Endothelial cell of umbilical vein (primary cell): ENCODE measurements around the gene RBMS2. TPM values are rescaled to one million over a fixed set of nuclear protein-coding genes. Genes with fewer than 3 reads are reported as not detected.

ENCODE experiments used
- BruUV-seq: library from RNA; stranded (reverse); fragments of 400-500 nt; replicated peaks from 2 replicates; lab custom pipeline; 2021; lab: Mats Ljungman, UMichigan
- CTCF ChIA-PET: fragments of 300-600, 350-600 bp; sonication (Branson Sonifier 250); formaldehyde crosslinking; loops from one replicate; lab custom pipeline; 2021; ENCODE audit warnings: antibody characterized with exemption, inconsistent platforms; lab: Charles Lee
- POLR2A ChIA-PET: fragments of 300-600, 350-600 bp; sonication (Branson Sonifier 250); formaldehyde crosslinking; loops from one replicate; lab custom pipeline; 2021; ENCODE audit warnings: antibody characterized with exemption, inconsistent platforms; lab: Charles Lee
- DNase-seq: peaks from one replicate; pipeline ENCODE4 v3.0.0-alpha.2; 2011; ENCODE audit warnings: low read depth, low spot score
- FAIRE-seq: peaks from 2 replicates; lab custom pipeline; 2011; peaks lifted over from hg19 to GRCh38; lab: Jason Lieb, UNC
- H2AFZ ChIP-seq: 2 replicates; pipeline ENCODE4 v1.6.0; 2012; ENCODE audit warnings: low read depth, low read length, control low read depth, inconsistent platforms
- H3K27ac ChIP-seq: 2 replicates; pipeline ENCODE4 v1.5.1; 2011; ENCODE audit warnings: low read depth, mild to moderate bottlenecking, control low read depth, low read length, moderate library complexity; ENCODE audit not compliant: insufficient read depth
- H3K27me3 ChIP-seq, 2 experiments: 2 replicates each; pipeline versions ENCODE4 v1.6.0 to v1.6.1; 2011; ENCODE audit warnings: low read length in 2 of 2, mixed read lengths in 1 of 2; ENCODE audit not compliant: control insufficient read depth in 2 of 2, insufficient read depth in 2 of 2
- H3K36me3 ChIP-seq, 2 experiments: 2 replicates in 1 of 2; 3 replicates in 1 of 2; pipeline ENCODE4 v1.5.1; 2011; ENCODE audit warnings: low read length in 2 of 2, mild to moderate bottlenecking in 1 of 2, moderate library complexity in 1 of 2; ENCODE audit not compliant: control insufficient read depth in 2 of 2, insufficient read depth in 2 of 2; ENCODE audit errors: extremely low read depth in 1 of 2
- H3K4me1 ChIP-seq: 3 replicates; pipeline ENCODE4 v1.5.1; 2011; ENCODE audit warnings: mild to moderate bottlenecking, low read length; ENCODE audit not compliant: control insufficient read depth, insufficient read depth; ENCODE audit errors: extremely low read depth
- H3K4me2 ChIP-seq: 2 replicates; pipeline ENCODE4 v1.6.1; 2011; ENCODE audit warnings: low read length, control low read depth, mixed read lengths; ENCODE audit not compliant: insufficient read depth
- H3K4me3 ChIP-seq, 3 experiments: fragments of 200-600 bp in 1 of 3; sonication (generic), shearing (Covaris generic) in 1 of 3; replicated peaks in 1 of 3; 2 replicates each; pipeline ENCODE4 v1.5.1; 2011 to 2016; ENCODE audit warnings: control low read depth in 3 of 3, low read length in 3 of 3, mild to moderate bottlenecking in 2 of 3, inconsistent platforms in 1 of 3, low read depth in 1 of 3, moderate library complexity in 1 of 3; ENCODE audit not compliant: insufficient read depth in 1 of 3
- H3K79me2 ChIP-seq: 2 replicates; pipeline ENCODE4 v1.6.0; 2012; ENCODE audit warnings: low read length, inconsistent platforms; ENCODE audit not compliant: control insufficient read depth, insufficient read depth
- H3K9ac ChIP-seq: replicated peaks from 2 replicates; pipeline ENCODE3; 2011; ENCODE audit warnings: low read length, control low read depth; ENCODE audit not compliant: insufficient read depth; ENCODE audit errors: extremely low read depth
- H3K9me1 ChIP-seq: replicated peaks from 3 replicates; pipeline ENCODE4 v1.6.0; 2011; ENCODE audit warnings: mild to moderate bottlenecking, low read length; ENCODE audit not compliant: control insufficient read depth, insufficient read depth; ENCODE audit errors: extremely low read depth
- H3K9me3 ChIP-seq: replicated peaks from 2 replicates; pipeline ENCODE4 v1.5.1; 2012; ENCODE audit warnings: low read length, inconsistent platforms; ENCODE audit not compliant: control insufficient read depth, insufficient read depth
- H4K20me1 ChIP-seq: replicated peaks from 2 replicates; pipeline ENCODE3; 2011; ENCODE audit warnings: mild to moderate bottlenecking, low read length; ENCODE audit not compliant: control insufficient read depth, insufficient read depth; ENCODE audit errors: extremely low read depth
- GATA2 ChIP-seq: IDR thresholded peaks from 2 replicates; pipeline ENCODE4 v1.7.0; 2011; ENCODE audit warnings: low read depth, mild to moderate bottlenecking, moderate library complexity, mixed read lengths, low read length; ENCODE audit not compliant: insufficient read length, insufficient read depth
- MAX ChIP-seq: IDR thresholded peaks from 2 replicates; pipeline ENCODE4 v1.6.1; 2011; ENCODE audit not compliant: insufficient read depth, insufficient read length
- dilution Hi-C: fragments of 300-500 bp; cut with MboI; formaldehyde crosslinking; loops from one replicate; pipeline ENCODE4 v1.15.0; 2019; ENCODE audit warnings: low sequenced_read_pairs; ENCODE audit not compliant: extremely low pct_ligation_motif_present
- intact Hi-C: fragments of 100-400 bp; cut with micrococcal nuclease; formaldehyde crosslinking; loops from one replicate; pipeline ENCODE4 v1.10.0; 2022
- polyA plus RNA-seq, 4 experiments: library from polyadenylated mRNA; depleted of rRNA in 3 of 4; stranded (reverse) in 3 of 4; unstranded in 1 of 4; fragments of >200 nt; gene quantifications; 2 replicates each; pipeline versions ENCODE4 v1.2.1 to v1.2.3, GENCODE V29; 2011 to 2012; ENCODE audit warnings: missing spikeins in 1 of 4
- total RNA-seq: library from RNA; stranded (reverse); gene quantifications from 2 replicates; pipeline ENCODE4 v1.2.3, GENCODE V29; 2021
- TF ChIP-seq, protein P1 (sequence below), 2 donors: IDR thresholded peaks; 1 replicate in 1 of 2; 2 replicates in 1 of 2; pipeline ENCODE4 v1.5.1; 2011; ENCODE audit warnings: low read length in 2 of 2, mild to moderate bottlenecking in 2 of 2, moderate library complexity in 2 of 2, control low read depth in 1 of 2, inconsistent platforms in 1 of 2, low read depth in 1 of 2; ENCODE audit not compliant: insufficient read depth in 1 of 2; ENCODE audit errors: extremely low read depth in 1 of 2

Gene RBMS2
- total and polyA plus RNA-seq, 2 donors (not counting 3 experiments of a cell fraction or from before 2014, with no cell fraction given), result 66.8 to 103 TPM

GRCh38 chr12:56601503-56601902 lies 79.9 kb downstream of the RBMS2 start:
- Histone ChIP-seq H3K4me1 (no peaks in the 10 kb centered on the region), H3K9ac (no peak overlapping the region), H3K4me2 (no peak overlapping the region), H3K4me3 (no peak overlapping the region), H3K9me1 (no peaks in the 10 kb centered on the region), H3K9me3 (no peaks in the 10 kb centered on the region), H3K27me3 (no peaks in the 10 kb centered on the region), H3K27ac (no peak overlapping the region), H4K20me1 (no peaks in the 10 kb centered on the region), H3K36me3 (peaks cover 53 to 65% of the 10 kb centered on the region in 2 experiments), H2AFZ (no peak overlapping the region), H3K79me2 (no peaks in the 10 kb centered on the region)
- ChIA-PET CTCF (interaction anchor here (1.0 to 7.1 kb wide), 6 partner anchors 10 to 87 kb away, joined by 3 to 90 read pairs (median 7); no protein-coding TSS in a partner anchor), POLR2A (interaction anchor here (0.8 kb wide), 1 partner anchor 35 kb away, joined by 3 read pairs; no protein-coding TSS in a partner anchor)
- intact Hi-C loops, result loop anchor here (1.0 kb wide), 1 partner anchor 35 kb away; no protein-coding TSS in a partner anchor
- dilution Hi-C loops, result no loop called here
- FAIRE-seq (no peak), DNase-seq (peak; percentile 36)
- TF ChIP-seq MAX (no peak), GATA2 (no peak)
- TF ChIP-seq, protein P1, sequence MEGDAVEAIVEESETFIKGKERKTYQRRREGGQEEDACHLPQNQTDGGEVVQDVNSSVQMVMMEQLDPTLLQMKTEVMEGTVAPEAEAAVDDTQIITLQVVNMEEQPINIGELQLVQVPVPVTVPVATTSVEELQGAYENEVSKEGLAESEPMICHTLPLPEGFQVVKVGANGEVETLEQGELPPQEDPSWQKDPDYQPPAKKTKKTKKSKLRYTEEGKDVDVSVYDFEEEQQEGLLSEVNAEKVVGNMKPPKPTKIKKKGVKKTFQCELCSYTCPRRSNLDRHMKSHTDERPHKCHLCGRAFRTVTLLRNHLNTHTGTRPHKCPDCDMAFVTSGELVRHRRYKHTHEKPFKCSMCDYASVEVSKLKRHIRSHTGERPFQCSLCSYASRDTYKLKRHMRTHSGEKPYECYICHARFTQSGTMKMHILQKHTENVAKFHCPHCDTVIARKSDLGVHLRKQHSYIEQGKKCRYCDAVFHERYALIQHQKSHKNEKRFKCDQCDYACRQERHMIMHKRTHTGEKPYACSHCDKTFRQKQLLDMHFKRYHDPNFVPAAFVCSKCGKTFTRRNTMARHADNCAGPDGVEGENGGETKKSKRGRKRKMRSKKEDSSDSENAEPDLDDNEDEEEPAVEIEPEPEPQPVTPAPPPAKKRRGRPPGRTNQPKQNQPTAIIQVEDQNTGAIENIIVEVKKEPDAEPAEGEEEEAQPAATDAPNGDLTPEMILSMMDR (IDR thresholded peaks at IDR 0.05; ENCODE audit: extremely low read depth in 1 of 2, insufficient read depth in 1 of 2, low read depth in 1 of 2, low read length in 2 of 2), result peak in 1 of 2 donors; percentile 36
- BruUV-seq, result no TSS peak

- CTCF ChIA-PET, result interaction anchor here (0.6 to 7.1 kb wide), 7 partner anchors 9 to 88 kb away, joined by 3 to 90 read pairs (median 6); no protein-coding TSS in a partner anchor
- FAIRE-seq (no peak), DNase-seq (no peak)
- POLR2A ChIA-PET, result interaction anchor here (0.7 to 0.8 kb wide), 2 partner anchors 18 to 34 kb away, joined by 3 read pairs; no protein-coding TSS in a partner anchor
- dilution Hi-C loops (no loop called here), intact Hi-C loops (no loop called here)
- H3K4me2 ChIP-seq, result no peak overlapping the region
- no peak overlapping the region for H3K27ac ChIP-seq
- no peak overlapping the region for H3K4me3 ChIP-seq
- no peak overlapping the region for H2AFZ ChIP-seq
- no peaks in the 10 kb centered on the region for H3K9me3 ChIP-seq
- H3K36me3 ChIP-seq, result peaks cover 54 to 70% of the 10 kb centered on the region in 2 experiments
- no peaks in the 10 kb centered on the region for H3K79me2 ChIP-seq
- no TSS peak for BruUV-seq
- H3K4me1 ChIP-seq, result no peaks in the 10 kb centered on the region
- no peak overlapping the region for H3K9ac ChIP-seq
- no peaks in the 10 kb centered on the region for H3K27me3 ChIP-seq
- no peak for TF ChIP-seq MAX
- TF ChIP-seq, protein P1 (IDR thresholded peaks at IDR 0.05; ENCODE audit: extremely low read depth in 1 of 2, insufficient read depth in 1 of 2, low read depth in 1 of 2, low read length in 2 of 2), result no peak
- no peaks in the 10 kb centered on the region for H4K20me1 ChIP-seq
- no peaks in the 10 kb centered on the region for H3K9me1 ChIP-seq
Observed at GRCh38 chr12:56602239-56602638, 80.6 kb downstream of the RBMS2 start.
